Breast epithelium (tissue), 3 donors: ENCODE results near the gene ARHGDIG.

Experiments
- POLR2A ChIP-seq: fragments of 450-650 bp; IDR thresholded peaks from one replicate; pipeline ENCODE4 v1.6.1; 2016; ENCODE audit warnings: antibody characterized with exemption, mild to moderate bottlenecking, moderate library complexity
- POLR2AphosphoS5 ChIP-seq, 3 donors: sonication (generic); formaldehyde crosslinking; IDR thresholded peaks; one replicate each; pipeline ENCODE4 v1.6.1; 2017; ENCODE audit warnings: antibody characterized with exemption in 3 of 3
- TF ChIP-seq, protein P1 (sequence below), 3 donors: fragments of 450-650 bp; IDR thresholded peaks; one replicate each; pipeline ENCODE4 v1.5.1; 2016 to 2017; ENCODE audit warnings: antibody characterized with exemption in 3 of 3, mild to moderate bottlenecking in 3 of 3, moderate library complexity in 3 of 3

DNA sequence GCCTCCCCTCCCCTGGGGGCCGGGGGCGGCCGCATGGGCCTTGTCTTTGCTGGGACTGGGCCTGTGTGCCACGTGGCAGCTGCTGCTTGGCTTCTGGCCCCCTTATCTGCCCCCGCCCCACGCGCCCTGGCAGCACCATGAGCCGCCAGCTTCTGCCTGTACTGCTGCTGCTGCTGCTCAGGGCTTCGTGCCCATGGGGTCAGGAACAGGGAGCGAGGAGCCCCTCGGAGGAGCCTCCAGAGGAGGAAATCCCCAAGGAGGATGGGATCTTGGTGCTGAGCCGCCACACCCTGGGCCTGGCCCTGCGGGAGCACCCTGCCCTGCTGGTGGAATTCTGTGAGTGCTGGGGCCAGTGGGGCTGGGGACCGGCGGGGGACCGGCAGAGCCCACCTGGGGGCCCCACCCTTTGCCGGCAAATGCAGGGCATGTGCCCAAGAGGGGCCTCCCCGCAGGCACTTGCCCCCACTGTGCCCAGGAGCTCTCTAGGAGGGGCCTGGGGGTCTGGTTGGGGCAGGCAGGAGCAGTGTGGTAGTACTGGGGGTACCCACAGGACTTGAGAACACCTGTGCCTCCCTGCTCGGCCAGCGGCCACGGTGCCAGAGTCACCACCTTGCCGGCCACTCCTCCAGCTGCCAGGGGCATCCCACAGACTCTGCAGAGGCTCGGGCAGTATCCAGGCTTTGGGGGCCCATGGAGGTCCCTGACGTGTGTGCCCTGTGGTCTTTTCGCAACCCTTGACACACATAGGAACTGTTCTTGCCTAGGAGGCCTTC, 2.8 kb downstream of the ARHGDIG start, which contains the start of gene PDIA2:
- TF ChIP-seq, protein P1, sequence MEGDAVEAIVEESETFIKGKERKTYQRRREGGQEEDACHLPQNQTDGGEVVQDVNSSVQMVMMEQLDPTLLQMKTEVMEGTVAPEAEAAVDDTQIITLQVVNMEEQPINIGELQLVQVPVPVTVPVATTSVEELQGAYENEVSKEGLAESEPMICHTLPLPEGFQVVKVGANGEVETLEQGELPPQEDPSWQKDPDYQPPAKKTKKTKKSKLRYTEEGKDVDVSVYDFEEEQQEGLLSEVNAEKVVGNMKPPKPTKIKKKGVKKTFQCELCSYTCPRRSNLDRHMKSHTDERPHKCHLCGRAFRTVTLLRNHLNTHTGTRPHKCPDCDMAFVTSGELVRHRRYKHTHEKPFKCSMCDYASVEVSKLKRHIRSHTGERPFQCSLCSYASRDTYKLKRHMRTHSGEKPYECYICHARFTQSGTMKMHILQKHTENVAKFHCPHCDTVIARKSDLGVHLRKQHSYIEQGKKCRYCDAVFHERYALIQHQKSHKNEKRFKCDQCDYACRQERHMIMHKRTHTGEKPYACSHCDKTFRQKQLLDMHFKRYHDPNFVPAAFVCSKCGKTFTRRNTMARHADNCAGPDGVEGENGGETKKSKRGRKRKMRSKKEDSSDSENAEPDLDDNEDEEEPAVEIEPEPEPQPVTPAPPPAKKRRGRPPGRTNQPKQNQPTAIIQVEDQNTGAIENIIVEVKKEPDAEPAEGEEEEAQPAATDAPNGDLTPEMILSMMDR (IDR thresholded peaks at IDR 0.05), result no peak
- TF ChIP-seq POLR2A (no peak), POLR2AphosphoS5 (IDR thresholded peaks at IDR 0.05) (no peak)
